ENCODE data around the gene MYBPC2.
"Not testable (repeated sequence)": the region's sequence is repeated elsewhere in the genome, so short reads cannot be mapped to it uniquely, and the experiment has no call there.

MYBPC2 gene

GRCh38 chr19:50457300-50457699, 24.6 kb downstream of the MYBPC2 start:
- in situ Hi-C loops (cut with MboI; ENCODE audit: low sequenced_read_pairs): no loop called here

DNA sequence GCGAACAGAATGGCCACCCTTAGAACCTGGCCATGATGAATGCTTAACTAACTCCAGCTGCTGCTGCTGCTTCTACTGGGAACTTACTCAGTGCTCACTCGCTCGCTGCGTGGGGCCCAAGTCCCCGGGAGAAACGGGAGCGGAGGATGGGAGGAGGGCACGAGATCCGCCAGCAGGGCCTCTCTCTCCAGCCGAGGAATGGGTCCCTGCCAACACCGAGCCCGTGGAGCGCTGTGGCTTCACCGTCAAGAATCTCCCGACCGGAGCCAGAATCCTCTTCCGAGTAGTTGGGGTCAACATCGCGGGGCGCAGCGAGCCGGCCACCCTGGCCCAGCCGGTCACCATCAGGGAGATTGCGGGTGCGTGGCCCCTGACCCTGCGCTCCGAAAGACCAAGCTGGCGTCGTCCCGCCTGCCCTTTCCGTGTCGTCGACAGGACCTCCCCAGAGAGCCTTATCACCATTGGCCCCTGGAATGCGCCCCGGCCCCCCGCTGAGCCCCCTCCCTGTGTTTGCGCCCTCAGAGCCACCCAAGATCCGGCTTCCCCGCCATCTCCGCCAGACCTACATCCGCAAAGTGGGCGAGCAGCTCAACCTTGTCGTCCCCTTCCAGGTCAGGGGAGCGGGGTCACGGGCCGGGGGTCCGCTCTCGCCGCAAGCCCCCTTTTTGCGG, 25.8 kb downstream of the MYBPC2 start:
- in situ Hi-C loops (cut with MboI; ENCODE audit: low sequenced_read_pairs): no loop called here

- in situ Hi-C loops (cut with MboI; ENCODE audit: low sequenced_read_pairs): no loop called here
Measured at GRCh38 chr19:50459067-50459456, 26.4 kb downstream of the MYBPC2 start.

DNA sequence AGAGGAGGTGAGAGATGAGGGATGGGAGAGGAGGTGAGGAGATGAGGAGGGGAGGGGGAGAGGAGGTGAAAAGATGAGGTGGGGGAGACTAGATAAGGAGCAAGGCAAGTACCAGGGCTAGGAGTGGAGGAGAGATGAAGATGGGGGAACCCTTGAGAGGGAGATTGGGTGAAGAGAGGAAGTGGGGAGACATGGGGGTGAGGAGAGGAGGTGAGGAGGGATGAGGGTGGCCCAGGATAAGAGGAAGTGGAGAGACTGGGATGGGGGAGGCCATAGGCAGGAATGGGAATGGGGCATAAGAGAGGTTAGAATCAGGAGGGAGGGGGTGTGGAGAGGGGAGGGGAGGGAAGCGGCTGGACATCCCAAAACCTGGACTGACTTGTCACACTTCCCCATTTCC, 26.9 kb downstream of the MYBPC2 start:
- in situ Hi-C loops (cut with MboI; ENCODE audit: low sequenced_read_pairs): no loop called here

- in situ Hi-C loops (cut with MboI; ENCODE audit: low sequenced_read_pairs): no loop called here
Measured at GRCh38 chr19:50460161-50460765, 27.6 kb downstream of the MYBPC2 start.

- in situ Hi-C loops (cut with MboI; ENCODE audit: low sequenced_read_pairs): no loop called here
Measured at GRCh38 chr19:50461066-50461875, 28.6 kb downstream of the MYBPC2 start.

DNA sequence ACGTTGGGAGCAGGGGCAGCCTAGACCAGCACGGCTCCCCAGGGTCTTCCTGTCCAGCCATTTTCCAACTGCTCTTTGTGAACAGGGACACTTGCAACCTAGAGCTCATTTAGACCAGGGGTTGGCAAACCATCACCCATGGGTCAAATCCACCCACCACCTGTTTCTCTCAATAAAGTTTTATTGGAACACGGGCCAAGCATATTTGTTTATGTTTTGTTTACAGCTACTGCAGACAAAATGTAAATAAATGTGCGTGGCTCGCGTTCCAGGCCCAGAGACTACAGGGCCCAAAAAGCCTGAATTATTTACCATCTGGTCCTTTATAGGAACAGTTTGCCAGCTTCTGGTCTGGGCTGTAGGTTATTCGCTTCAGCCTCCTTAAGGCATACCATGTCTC, 30.3 kb downstream of the MYBPC2 start:
- in situ Hi-C loops (cut with MboI; ENCODE audit: low sequenced_read_pairs): no loop called here

DNA sequence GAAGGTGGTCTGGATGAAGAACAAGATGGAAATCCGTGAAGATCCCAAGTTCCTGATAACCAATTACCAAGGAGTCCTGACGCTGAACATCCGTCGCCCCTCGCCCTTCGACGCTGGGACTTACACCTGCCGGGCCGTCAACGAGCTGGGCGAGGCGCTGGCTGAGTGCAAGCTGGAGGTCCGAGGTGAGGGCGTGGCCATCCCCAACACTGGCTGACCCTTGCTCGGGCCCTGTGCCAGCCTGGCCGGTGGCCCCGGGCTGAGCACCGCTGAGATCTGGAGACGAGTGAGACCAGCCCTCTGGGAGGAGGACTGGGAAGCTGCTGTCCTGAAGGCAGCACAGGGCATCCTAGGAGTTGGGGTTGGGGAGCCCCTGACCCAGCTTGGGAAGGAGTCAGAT, 31.7 kb downstream of the MYBPC2 start:
- in situ Hi-C loops (cut with MboI; ENCODE audit: low sequenced_read_pairs): no loop called here

GRCh38 chr19:50465000-50465399, 32.3 kb downstream of the MYBPC2 start:
- in situ Hi-C loops (cut with MboI; ENCODE audit: low sequenced_read_pairs): no loop called here

DNA sequence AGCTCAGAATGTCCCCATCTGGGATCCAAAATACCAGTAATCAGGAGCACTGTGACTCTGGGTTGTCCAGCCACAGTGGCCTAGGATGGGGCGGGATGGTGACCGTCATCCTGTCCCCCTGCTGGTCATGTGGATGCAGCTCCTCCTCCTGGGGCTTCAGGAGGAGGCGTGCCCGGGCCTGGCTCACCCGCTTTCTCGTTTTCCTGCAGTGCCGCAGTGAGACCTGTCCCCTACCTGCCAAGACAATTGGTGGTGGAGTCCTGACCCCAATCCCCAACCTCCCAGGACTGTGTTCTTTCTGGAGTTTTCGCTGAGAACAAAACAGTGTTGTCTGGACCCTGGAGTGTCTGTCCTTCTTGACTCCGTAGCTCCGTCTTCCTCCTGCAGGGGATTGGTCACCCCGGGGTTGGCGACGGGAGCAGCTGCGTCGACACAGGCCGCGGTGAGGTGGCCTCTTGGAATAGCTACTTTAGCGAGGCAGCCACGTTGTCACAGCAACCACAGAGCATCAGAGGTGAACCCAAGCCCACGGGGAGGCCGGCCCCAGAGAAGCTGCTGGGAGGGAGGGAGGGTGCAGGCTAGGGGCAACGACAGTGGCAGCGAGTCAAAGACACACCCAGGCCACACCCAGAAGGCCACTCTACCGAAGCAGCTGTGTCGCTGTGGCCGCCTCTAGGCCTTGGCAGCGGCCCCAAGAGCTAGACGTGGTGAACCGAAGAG, 33.5 kb downstream of the MYBPC2 start:
- in situ Hi-C loops (cut with MboI; ENCODE audit: low sequenced_read_pairs): no loop called here

GRCh38 chr19:50466706-50467039, 34.0 kb downstream of the MYBPC2 start:
- in situ Hi-C loops (cut with MboI; ENCODE audit: low sequenced_read_pairs): no loop called here

DNA sequence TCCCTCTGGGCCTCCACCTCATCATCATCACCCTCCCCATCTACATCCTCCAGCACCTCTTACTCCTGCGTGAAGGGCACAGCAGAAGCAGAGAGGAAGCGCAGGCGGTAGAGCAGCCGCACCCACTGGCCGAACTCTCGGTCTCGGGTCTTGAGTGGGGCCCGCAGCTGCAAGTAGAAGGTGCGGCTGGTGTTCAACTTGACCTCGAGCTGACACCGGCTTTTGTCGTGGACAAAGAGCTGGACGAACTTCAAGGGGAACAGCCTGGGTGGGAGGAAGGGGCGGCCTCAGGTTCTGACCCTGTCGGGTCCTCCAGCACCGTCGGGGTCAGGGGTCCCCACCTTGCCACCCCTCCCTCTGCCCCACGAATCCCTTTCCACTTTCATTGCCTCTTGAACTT, 34.9 kb downstream of the MYBPC2 start:
- in situ Hi-C loops (cut with MboI; ENCODE audit: low sequenced_read_pairs): no loop called here

- in situ Hi-C loops (cut with MboI; ENCODE audit: low sequenced_read_pairs): no loop called here
Measured at GRCh38 chr19:50468818-50469217, 36.1 kb downstream of the MYBPC2 start.

- in situ Hi-C loops (cut with MboI; ENCODE audit: low sequenced_read_pairs): not testable (repeated sequence)
Measured at GRCh38 chr19:50473336-50473735, 40.6 kb downstream of the MYBPC2 start.

GRCh38 chr19:50475101-50475568, 42.4 kb downstream of the MYBPC2 start:
- in situ Hi-C loops (cut with MboI; ENCODE audit: low sequenced_read_pairs): no loop called here

DNA sequence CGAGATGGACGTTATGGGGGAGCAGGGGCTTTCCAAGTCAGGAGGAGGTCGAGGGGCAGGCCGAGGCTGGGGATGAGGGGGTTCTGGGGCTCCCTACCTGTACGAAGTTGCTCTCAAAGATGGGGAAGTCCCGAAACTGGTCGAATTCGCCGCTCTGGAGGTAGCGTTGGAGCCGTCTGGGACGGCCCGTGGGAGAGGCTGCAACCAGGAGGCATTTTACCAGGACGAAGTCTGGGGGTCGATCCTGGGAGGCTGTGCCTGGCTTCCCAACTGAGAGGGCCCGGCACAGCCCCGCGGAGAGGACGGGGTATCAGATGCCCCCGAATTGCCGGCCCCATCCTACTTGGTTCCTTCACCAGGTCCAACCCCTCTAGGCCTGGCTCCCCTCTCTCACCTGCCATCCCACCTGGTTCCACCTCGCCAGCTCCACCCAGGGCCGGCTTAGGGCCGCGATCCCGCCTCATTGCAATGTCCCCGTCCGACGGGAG, 43.1 kb downstream of the MYBPC2 start:
- in situ Hi-C loops (cut with MboI; ENCODE audit: low sequenced_read_pairs): no loop called here

DNA sequence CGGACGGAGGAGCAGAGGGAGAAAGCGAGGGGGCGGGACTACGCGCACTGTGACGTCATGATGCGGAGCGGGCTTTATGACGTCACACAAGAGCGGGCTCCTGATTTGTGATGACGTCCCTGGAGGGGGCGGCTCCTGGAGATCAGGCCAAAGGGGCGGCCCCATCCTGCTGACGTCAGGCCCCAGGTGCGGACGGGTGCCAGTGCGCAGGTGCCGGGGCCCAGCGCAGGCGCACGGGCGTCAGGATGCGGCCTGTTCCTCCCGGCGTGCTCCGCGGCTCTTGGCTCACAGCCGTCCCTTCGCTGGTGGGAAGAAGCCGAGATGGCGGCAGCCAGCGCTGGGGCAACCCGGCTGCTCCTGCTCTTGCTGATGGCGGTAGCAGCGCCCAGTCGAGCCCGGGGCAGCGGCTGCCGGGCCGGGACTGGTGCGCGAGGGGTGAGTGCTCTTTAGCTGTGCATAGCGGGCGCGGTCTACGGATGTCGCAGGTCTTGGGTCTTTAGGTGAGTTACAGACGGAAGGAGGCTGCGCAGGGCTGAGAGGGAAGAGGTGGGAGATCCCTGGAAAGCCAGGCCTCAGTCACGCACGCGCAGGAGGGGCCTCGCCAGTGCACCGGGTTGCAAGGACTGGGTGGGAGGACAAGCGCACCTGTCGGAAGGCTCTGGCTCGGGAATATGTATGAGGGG, 43.7 kb downstream of the MYBPC2 start, which contains the start of the genes EMC10 and GARIN5A:
Gene EMC10, plus strand, starts transcription at position 284 of the 683 bp plus-strand sequence. Its CDS starts 38 bp downstream, at position 322.
Gene GARIN5A, minus strand, starts transcription at position 625 of the 683 bp plus-strand sequence. Its CDS starts 460 bp downstream, at position 165.
- in situ Hi-C loops (cut with MboI; ENCODE audit: low sequenced_read_pairs): no loop called here

DNA sequence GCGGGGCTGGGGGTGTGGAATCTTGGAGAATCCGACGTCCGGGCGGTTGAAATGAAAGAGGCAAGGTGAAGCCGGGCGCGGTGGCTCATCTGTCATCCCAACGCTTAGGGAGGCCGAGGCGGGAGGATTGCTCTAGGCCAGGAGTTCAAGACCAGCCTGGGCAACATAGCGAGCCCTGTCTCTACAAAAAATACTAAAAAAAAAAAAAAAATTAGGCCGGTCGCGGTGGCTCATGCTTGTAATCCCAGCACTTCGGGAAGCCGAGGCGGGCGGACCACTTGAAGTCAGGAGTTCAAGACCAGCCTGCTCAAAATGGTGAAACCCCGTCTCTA, 44.2 kb downstream of the MYBPC2 start:
- in situ Hi-C loops (cut with MboI; ENCODE audit: low sequenced_read_pairs): no loop called here

GRCh38 chr19:50477751-50478515, 45.2 kb downstream of the MYBPC2 start:
- in situ Hi-C loops (cut with MboI; ENCODE audit: low sequenced_read_pairs): no loop called here
